ENCODE data around the gene ATR.
"Not testable (repeated sequence)": the region's sequence is repeated elsewhere in the genome, so short reads cannot be mapped to it uniquely, and the experiment has no call there.

ATR gene

DNA sequence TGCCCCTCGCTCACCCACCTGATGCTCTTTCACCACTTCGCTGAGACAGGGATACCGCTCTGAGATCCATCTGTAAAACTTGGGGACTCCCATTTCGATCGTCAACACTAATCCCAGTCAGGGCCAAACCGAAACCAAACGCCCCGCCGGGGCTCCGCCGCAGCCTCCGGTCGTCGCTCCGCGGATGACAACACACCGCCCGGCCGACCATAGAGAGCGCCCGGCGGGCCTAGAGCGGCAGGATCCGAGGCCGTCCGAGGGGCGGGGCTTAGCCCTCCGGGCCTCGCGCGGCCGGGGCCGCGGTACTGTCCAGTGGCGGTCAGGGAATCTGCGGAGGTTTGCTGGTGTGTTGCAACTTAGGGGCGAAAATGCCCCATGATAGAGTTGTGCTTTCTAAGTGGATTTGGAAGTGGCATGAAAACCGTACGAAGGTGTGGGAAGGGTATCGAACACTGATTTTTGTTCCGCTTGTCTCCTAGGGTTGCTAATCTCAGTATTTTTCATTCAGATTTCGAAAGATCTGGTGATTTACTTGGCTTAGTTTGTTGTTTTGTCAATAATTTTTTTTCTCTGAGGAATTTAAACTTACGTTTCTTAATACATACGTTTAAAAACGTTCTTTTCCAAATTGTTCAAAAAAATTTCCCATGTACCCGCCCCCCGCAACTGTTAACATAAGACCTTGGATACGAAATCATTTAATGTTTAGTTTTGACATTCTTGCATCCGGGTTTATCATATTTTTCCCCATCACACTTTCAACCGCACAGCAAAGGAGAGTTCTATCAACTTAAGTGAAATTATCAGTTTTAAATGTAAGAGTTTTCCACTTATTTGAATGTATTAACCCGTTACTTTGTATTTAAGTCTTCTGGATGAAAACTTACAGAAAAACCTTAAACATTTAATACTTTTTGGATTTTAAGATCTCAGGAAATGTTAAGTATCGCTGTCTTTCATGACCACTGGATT, 130.4 kb downstream of the ATR start, which contains the start of gene XRN1:
XRN1 (minus strand) TSS at position 186 of the 972 bp plus-strand sequence; CDS start at position 93, 93 bp downstream.
- DNase-seq (ENCODE audit: low spot score) = peak; percentile 96
- in situ Hi-C loops (cut with MboI; ENCODE audit: low pct_unique_long_range_greater_than_20kb, low sequenced_read_pairs, unreplicated experiment) = no loop called here
- TF ChIP-seq, protein P1, sequence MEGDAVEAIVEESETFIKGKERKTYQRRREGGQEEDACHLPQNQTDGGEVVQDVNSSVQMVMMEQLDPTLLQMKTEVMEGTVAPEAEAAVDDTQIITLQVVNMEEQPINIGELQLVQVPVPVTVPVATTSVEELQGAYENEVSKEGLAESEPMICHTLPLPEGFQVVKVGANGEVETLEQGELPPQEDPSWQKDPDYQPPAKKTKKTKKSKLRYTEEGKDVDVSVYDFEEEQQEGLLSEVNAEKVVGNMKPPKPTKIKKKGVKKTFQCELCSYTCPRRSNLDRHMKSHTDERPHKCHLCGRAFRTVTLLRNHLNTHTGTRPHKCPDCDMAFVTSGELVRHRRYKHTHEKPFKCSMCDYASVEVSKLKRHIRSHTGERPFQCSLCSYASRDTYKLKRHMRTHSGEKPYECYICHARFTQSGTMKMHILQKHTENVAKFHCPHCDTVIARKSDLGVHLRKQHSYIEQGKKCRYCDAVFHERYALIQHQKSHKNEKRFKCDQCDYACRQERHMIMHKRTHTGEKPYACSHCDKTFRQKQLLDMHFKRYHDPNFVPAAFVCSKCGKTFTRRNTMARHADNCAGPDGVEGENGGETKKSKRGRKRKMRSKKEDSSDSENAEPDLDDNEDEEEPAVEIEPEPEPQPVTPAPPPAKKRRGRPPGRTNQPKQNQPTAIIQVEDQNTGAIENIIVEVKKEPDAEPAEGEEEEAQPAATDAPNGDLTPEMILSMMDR (IDR thresholded peaks at IDR 0.05; ENCODE audit: extremely low read depth, insufficient read depth, missing control alignments) = no peak

GRCh38 chr3:142447301-142447851, 131.2 kb downstream of the ATR start:
- peak; percentile 52 for DNase-seq (ENCODE audit: low spot score)

DNA sequence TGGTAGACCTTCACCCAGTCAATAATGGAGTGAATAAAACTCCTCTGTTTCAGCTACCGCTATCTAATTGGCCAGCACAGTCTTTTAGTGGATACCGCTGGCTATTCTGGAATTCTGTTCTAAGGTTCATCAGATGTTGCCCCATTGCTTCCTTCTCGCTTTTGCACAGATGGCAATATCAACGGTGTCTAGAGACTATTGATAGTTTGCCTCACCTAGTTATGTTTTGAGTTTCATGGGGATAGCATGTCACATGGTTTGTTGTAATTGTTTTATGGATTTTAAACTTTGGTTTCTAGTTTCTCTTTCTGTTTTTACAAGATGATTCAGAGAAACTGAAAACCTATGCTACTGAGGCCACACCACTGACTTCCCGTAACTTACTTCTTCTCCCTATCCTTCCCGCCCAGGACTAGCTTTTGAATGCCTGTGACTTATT, 132.7 kb downstream of the ATR start:
- TF ChIP-seq, protein P1 (IDR thresholded peaks at IDR 0.05; ENCODE audit: extremely low read depth, insufficient read depth, missing control alignments) = no peak
- DNase-seq (ENCODE audit: low spot score) = peak; percentile 75
- in situ Hi-C loops (cut with MboI; ENCODE audit: low pct_unique_long_range_greater_than_20kb, low sequenced_read_pairs, unreplicated experiment) = no loop called here

More at GRCh38 chr3:142447301-142447851, 131.2 kb downstream of the ATR start:
- in situ Hi-C loops (cut with MboI; ENCODE audit: low pct_unique_long_range_greater_than_20kb, low sequenced_read_pairs, unreplicated experiment) = no loop called here
- TF ChIP-seq, protein P1 (IDR thresholded peaks at IDR 0.05; ENCODE audit: extremely low read depth, insufficient read depth, missing control alignments) = no peak

- DNase-seq (ENCODE audit: low spot score) = no peak
- in situ Hi-C loops (cut with MboI; ENCODE audit: low pct_unique_long_range_greater_than_20kb, low sequenced_read_pairs, unreplicated experiment) = no loop called here
- TF ChIP-seq, protein P1 (IDR thresholded peaks at IDR 0.05; ENCODE audit: extremely low read depth, insufficient read depth, missing control alignments) = no peak
Observed at GRCh38 chr3:142444343-142444742, 134.2 kb downstream of the ATR start.

GRCh38 chr3:142443060-142443459, 135.5 kb downstream of the ATR start:
- not testable (repeated sequence) for DNase-seq (ENCODE audit: low spot score)

DNA sequence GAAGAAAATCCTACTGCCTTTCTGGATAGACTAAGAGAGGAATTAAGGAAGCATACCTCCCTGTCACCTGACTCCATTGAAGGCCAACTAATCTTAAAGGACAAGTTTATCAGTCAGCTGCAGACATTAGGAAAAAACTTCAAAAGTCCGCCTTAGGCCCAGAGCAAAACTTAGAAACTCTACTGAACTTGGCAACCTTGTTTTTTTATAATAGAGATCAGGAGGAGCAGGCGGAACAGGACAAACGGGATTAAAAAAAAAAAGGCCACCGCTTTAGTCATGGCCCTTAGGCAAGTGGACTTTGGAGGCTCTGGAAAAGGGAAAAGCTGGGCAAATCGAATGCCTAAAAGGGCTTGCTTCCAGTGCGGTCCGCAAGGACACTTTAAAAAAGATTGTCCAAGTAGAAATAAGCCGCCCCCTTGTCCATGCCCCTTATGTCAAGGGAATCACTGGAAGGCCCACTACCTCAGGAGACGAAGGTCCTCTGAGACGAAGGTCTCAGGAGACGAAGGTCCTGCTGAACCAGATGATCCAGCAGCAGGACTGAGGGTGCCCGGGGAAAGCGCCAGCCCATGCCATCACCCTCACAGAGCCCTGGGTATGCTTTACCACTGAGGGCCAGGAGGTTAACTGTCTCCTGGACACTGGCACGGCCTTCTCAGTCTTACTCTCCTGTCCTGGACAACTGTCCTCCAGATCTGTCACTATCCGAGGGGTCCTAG, 138.9 kb downstream of the ATR start:
- in situ Hi-C loops (cut with MboI; ENCODE audit: low pct_unique_long_range_greater_than_20kb, low sequenced_read_pairs, unreplicated experiment) = not testable (repeated sequence)

More at GRCh38 chr3:142443060-142443459, 135.5 kb downstream of the ATR start:
- in situ Hi-C loops (cut with MboI; ENCODE audit: low pct_unique_long_range_greater_than_20kb, low sequenced_read_pairs, unreplicated experiment) = not testable (repeated sequence)

DNA sequence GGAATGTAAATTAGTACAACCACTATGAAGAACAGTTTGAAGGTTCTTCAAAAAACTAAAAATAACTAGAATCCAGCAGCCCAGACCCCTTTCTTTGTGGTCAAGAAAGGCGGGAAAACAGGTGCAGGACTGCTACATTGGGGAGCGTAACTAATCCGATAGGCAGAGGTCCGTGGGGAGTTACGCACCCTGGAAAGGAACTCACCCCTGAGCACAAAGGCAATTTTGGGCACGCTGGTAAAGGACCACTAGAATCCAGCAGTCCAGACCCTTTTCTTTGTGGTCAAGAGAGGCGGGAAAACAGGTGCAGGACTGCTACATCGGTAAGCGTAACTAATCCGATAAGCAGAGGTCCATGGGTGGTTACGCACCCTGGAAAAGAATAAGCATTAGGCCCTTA, 140.4 kb downstream of the ATR start:
- in situ Hi-C loops (cut with MboI; ENCODE audit: low pct_unique_long_range_greater_than_20kb, low sequenced_read_pairs, unreplicated experiment); DNase-seq (ENCODE audit: low spot score): not testable (repeated sequence)

More for the DNA sequence above, 138.9 kb downstream of the ATR start:
- DNase-seq (ENCODE audit: low spot score) = not testable (repeated sequence)

Data from GM13977 (cell line).